Medulla oblongata (tissue), 1 donor: Measurements from ENCODE around the gene PLCL2.

Experiments used
- DNase-seq: peaks from one replicate; pipeline ENCODE4 v3.0.0-alpha.2; 2015; ENCODE audit errors: extremely low spot score

PLCL2 gene

DNA sequence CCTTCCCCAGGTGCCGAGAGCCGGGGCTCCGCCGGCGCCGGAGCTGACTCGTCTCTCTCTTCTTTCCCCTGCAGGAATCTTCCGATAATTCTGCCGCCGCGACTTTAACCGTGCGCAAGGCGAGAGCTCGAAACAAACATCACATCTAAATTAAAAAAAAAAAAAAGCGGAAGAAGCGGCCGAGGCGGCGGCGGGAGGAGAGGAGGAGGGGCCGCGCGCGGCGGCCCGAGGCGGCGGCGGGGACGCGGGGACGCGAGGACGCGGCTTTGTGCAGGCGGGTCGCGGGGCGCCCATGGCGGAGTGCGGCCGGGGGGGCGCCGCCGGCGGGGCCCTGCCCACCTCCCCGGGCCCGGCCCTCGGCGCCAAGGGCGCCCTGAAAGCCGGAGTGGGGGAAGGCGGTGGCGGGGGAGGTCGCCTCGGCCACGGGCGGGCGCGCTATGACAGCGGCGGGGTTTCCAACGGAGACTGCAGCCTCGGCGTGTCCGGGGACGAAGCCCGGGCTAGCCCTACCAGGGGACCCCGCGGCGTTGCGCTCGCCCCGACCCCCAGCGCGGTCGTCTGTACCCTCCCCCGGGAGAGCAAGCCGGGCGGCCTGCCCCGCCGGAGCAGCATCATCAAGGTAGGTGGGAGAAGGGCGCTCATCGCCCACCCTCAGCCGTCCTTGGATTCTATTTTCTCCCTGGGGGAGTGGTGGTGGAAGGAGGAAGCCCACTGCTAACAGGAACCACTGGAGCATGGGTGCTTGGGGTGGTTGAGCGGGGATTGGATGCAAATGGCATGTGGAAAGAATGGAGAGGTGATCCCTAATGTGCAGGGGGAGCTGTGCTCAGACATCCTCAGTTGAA lies at the start of gene PLCL2:
PLCL2 (plus strand) TSS at position 208 of the 845 bp plus-strand sequence; CDS start at position 293, 85 bp downstream.
- peak; percentile 29 for DNase-seq

DNA sequence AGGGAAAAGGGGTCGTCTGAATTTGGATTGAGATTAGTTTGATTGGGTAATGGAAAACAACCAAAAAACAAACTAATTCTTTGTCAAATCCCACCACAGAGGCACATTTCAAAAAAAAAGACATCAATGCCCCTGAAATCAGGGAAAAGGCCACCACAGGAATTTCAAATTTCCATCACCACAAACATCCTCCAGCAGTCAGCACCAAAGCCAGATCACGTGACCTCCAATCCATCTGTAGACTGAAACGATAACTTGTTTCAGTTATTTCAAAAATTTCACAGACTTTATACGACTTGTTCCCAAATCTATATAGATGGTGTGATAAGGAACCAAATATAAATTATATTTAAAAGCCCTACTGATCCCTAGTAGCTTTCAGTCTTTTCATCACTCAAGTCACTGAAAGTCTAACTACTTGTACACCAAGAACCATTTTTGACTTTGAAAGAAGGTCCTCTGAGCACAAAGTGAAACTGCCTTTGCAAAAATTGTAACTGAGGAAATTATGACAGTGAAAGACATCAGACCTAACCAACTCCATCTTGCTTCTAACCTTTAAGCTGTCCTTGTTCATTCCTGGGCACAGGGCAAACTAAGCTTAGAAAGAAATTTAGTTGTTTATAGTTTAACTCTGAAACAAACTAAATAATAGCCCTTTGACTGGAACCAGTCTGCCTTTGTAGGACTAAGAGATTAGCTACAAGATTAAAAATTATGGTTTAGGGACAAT lies 48.1 kb upstream of the PLCL2 start:
- DNase-seq = no peak

DNA sequence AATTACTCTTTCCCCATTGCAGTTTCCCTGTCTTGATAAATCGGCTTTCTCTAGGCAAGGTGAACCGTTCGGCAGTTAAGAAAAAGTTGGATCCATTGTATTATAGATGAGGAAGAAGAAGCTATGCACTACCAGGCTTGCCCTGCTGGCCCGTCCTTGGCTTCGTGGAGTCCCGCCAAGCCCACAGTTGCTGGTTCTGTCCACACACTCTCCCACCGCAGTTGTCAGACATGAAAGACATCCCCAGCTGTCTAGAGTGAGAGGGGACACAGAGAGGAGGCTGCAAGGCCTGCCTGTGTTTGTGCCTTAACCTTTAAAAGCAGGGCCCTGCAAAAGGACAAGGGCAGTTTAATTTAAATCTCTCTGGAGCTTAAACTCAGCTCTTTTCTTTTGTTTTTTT lies 47.2 kb upstream of the PLCL2 start:
- no peak for DNase-seq

DNA sequence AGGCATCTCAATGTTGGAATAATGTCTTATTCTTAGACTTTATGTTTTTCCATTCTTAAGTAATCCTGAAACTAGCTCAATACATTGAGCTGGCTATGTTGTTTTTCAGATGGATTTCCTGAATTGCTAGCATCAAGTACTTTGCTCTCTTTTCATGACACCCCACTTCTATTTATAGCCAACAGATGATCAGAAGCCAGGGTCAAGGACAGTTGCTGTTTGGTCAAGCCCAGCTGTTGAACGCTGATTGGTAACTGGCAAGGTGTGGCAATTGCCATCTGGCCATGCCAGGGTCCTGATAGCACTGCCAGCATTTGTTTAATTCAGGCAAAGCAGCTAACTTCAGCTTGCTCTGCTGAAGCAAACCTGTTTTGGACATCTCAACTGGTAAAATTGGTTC lies 46.2 kb upstream of the PLCL2 start:
- no peak for DNase-seq

DNA sequence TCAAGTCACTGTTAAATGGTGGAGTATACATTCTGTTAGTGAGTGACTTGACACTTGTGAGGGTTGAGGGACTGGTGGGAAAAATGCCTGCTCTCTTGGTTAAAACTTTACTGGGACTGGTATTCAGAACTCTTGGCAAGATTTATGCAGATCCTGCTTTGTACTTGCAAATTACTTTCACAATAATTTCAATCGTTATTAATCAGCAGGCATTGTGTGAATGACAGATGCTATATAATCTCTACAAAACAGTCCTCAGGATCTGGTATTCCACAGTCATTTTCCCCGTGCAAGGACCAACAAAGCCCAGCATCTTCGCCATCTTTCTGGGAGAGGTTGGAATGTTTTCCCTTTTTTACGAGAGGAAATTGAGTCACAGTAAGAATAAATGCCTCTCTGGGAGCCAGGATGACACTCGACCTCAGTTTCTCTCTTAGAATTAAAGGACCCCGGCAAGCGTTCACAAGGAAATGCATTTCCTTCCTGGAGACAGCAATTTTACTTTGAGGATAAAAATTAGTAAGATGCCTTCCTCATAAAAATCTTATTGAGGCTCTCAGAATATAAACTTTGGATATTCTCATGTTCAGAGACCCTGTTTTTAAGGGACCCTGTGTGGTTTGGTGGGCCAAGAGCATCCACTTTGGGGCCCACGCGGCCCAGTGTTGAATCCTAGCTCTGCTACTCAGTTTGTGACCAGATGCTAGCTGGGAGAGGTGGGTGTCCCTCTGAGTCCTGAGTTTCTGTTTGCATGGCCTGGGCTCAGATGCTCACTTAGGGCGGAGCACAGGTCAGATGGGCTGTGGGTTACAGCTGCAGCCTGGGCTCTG lies 45.3 kb upstream of the PLCL2 start:
- DNase-seq = no peak

DNA sequence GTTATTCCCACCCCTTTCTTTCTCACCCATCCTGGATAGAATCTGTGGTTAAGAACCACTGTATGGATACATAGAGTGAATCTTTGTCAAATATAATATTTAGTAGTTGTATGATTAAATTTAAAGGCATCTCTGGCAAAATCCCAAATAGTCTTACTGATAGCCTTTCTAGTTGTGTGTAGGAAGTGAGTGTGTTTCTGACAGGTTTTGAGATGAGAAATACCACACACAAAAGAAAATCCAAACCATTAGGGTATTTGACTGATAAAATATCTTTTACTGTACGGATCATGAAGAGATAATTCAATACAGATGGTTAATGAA lies 44.7 kb upstream of the PLCL2 start:
- DNase-seq = no peak

DNA sequence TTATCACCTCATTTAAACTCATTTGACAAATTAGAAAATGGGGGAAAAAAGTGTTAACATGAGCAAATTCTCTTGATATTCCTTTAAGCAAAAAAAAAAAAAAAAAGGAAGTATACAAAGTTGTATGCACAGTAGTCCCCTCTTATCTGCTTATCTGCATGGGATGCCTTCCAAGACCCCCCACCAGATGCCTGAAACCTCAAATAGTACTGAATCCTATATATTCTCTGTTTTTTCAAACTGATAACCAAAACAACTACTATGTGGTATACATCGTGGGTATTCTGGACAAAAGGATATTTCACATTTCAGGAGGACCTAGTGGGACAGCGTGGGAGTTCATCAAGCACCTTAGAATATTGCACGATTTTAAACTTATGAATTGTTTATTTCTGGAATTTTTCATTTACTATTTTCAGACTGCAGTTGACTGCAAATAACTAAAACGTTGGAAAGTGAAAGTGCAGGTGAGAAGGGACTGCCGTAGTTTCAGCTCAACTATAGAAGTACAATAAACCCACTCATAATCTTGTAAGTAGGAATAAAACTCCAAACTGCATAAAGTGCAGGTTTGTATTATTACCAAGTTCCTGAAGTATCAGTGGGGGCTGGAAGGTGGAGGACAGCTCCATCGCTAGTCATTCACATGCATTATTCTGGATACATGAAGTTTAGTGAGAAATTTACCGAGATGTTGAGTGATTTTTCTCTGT lies 43.6 kb upstream of the PLCL2 start:
- DNase-seq = no peak

DNA sequence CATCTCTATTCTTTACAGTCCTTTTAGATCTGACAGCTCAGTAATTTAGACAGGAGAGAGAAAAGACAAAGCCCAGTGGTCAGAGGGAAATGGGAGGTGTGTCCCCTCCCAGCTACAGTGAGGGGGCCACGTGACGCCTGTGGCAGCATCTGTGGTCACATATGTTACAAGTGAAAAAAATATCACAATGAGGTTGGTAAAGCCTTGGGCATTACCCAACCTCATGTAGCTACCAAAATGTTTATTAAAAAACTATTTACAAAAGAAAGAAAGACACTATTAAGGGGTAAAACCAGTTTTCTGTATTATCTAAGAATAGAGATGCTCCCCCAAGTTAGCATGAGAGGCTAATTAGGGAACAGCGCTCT lies 42.9 kb upstream of the PLCL2 start:
- peak; percentile 53 for DNase-seq

DNA sequence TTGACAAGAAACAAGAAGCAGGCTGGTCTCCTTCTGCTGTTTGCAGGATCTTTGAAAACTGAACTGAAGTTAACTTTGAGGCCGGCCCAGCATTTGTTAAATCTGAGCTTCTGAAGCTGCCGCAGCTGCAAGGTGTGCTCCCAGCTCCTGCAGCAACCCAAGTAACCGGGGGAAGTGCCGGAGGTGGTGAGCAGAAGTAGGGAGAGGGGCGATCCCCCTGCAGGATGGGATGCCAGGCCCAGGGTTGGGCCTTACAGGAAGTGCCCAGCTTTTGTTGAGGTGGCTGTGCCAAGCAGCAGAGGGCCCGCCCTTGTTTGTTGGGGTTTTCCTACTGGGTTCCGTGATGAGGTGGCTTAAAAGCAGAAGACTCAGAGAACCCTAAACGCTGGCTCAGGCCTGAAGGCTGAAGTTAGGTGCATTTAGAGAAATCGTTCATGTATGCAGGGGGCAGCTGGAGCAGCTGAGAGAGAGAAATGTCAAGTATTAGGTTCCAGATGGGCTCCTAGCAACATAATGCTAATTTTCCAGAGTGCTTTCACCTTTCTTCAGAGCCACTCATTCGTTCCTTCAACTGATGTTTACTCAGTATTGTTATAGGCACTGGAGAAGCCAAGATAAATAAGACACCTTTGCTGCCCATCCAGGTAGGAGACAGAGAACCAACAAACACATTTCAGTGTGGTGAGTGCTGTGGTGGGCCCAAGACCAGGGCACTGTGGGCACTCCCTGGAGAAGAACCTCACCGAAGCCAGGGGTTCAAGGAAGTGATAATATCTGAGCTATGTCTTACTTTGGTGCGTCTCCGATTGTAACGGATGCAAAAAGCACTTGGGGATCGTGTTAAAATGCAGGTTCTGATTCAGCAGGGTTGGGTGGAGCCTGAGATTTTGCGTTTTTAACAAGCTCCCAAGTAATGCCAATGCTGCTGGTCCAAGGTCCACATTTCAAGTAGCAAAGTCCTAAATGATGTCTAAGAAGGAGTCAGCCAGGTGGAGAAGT lies 42.2 kb upstream of the PLCL2 start:
- DNase-seq = peak; percentile 45

DNA sequence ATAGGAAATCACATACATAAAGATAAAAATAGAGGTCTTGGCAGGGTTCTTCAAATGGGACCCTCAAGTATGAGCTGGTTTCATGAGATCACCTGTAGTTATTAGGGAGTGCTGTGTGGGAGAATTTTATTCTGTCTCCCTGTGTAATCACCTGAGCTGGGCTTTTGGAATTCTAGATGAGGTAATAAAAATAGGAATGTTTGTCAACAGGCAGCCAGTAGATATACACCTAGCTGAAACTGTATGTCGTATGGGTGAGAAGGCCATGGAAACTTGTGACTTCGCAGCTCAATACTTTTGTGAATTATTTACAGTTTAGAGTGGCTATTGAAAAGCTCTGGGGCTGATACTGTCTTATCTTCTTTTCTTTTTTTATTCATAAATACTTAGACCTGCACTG lies 40.5 kb upstream of the PLCL2 start:
- DNase-seq = no peak

DNA sequence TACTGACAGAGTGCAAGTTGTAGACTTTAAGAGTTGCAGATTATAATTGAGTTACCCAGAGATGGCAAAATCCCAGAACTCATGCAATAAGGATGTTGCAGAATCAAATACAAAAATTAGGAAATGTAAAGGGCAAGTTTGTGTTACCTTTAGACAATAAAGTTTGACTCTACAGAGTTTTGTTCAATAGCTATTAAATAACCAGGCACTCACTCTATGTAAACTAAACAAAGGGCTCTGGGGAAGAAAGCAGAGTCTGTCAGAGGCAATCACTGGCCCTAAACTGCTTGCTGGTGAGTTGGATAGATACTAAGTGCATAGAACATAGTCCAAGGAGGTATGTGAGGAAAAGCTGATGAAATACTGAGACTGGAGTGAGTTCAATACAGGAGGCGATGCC lies 40.0 kb upstream of the PLCL2 start:
- no peak for DNase-seq

DNA sequence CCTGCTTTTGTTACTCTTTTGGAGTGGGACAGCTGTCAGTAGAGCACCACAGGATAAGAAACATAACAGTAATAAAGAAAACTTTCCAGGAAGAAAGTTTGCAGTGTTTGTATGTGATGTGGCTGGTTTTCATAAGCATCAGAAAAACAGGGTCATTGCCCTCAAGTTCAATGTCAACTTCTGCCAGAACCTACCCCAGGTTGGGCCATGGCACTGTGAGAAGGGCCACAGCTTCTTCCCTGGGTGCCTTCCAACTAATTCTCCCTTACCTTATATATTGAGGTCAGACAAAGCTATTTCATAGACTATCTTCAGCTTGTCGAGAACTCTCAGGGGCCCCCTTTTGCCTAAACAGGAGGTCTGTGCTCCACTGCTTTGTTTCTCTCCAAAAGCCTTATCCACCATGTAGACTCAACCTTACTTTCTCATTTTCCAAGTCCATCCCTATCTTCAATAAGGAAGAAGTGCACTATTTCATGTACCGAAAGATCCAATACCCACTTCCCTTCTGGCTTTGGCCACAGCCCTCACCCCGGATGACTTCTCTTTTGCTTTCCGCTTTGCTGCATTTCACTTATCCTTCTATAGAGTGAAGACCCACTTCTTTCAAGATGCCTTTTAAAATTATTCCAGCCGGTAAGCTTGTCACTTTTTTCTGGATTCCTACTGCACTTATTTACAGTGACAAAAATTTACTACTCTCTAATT lies 38.2 kb upstream of the PLCL2 start:
- no peak for DNase-seq

DNA sequence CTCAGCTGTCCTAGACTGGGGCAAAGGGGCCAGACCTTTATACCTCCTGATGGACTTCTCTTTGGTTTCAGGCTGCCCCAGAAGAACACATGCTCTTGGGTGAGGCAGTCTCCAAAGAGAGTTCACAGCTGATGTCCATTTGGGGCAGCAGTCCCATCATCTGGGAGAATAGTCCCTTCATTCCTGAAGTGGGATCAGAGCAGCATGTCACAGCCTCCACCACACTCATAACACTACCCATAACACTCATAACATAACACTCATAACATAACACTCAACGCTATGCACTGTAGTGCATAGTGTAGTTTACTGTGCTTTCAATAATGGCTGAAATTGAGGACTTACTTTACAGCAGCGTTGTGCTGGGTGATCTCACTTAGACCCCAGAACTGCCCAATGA lies 36.7 kb upstream of the PLCL2 start:
- DNase-seq = no peak

DNA sequence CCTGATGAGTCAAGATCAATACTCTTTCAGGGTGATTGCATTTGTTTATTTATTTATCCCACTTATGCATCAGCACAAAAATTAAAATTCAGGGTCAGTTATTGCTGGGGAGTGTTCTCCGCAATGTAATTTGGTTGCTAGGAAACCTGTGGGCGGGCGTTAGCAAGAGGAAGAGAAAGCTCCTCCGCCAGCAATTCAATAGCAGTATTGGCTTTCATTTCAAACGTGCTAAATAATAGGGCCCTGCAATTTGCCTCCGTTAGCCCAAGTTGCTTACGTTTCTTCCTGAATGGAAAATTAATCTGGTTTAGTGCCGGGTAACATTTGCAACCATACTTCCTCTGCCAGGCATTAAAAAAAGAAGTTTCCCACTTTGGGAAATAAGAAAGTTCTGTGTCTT lies 35.5 kb upstream of the PLCL2 start:
- peak; percentile 60 for DNase-seq

DNA sequence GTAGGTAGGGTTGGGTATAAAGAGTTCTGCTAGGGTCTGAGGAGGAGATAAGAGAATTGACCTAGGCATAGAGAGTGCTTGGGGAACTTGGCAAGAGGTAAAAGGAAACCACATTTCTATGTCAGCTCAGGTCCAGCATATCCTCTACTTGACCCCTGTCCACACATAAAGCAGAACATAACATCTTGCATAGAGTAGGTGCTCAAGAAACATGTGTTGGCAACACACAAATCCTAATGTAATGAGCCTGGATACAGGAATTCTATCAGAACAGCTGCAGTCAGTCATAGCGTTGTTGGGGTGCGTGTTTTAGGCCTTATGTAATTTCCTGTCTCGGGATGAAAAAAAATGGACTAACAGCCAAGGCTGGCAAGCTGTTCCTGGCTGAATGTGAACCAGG lies 35.0 kb upstream of the PLCL2 start:
- peak; percentile 13 for DNase-seq

DNA sequence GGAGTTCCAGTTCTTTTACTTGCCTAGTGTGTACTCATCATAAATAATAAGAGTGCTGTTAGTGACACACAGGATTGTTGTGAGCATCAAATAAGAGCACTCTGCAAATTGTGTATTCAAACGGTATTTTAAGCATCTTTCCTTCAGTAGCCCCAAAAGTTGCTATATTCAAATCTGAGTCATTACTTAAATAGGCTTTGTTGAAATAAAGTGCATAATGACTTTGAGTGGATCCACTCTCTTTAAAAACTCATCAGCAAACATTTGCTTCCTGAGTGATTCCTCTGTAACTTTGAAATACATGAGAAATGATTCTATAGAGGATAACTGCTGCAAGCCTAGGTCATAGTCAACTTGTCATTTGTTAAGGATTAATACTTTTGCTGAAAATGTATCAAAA lies 29.3 kb upstream of the PLCL2 start:
- no peak for DNase-seq

DNA sequence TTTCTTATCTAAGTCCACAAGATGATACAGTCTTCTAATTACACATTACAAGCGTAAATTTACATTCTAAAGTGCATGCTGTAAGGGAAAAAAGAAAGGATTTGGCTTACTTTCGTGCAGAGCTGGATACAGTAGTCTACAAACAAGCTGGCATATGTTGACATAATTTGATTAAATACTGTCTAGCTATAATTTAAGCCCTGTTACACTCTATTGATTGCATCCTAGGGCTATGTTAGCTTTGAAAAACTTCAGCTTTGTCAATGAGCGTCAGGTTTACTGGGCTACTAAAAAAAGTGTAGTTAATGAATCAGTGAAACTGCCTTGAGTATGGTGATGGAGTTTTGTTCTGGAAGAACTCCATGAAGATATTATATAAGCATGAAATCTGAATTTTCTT lies 24.5 kb upstream of the PLCL2 start:
- DNase-seq = no peak

DNA sequence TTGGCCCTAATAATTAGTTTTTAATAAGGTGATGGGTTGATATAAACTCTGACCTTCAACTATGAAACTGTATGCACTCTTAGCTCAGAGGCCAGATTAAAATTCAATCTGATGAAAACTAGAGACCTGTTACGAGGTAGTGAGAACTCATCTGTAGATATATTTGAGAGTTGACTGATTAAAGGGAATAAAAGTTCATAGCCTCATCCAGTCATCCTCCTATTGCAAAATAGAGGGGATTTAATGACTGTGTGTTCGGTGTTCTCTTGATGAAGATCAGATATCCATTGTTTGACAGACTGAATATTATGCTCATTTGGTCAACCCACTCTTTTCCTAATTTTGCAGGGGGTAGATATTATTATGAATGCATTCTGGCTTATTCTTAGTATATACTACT lies 23.3 kb upstream of the PLCL2 start:
- no peak for DNase-seq

DNA sequence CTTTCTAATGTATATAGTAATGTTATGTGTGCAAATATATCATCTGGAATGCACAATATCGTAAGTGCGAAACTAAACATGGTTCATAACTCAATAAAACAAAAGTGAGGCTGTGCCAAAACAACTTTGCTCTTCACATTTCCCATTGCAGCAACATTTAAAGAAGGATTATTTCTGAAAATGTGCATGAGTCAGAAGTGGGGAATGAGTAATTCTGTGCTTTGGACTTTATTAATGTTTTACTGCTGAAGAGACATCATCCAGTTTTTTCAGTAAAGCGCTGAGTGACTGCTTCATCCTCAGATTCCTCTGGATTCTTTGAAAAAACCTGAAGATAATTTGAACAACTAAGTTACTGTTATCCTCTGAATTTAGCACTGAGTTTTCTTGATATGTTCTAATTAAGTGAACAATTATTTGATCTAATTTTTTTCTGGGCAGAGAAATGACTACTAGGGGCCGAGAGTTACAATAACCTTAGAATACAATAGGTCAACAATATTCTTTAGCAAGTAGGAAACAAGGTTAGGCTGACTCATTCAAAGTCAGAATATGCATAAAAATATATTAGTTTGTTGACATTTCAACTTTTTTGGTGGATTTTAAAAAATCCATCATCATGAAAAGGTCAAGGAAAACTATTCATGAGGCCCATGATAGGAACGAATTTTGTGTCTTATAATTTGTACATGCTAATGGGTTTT lies 20.0 kb upstream of the PLCL2 start:
- no peak for DNase-seq
